Stimulated activated naive CD8-positive, alpha-beta T cell treated with anti-CD3 and anti-CD28 coated beads, Interleukin-15, Interleukin-2, amounts not matched to agents 100 ng/mL and 50 ng/mL, for 24 hours (primary cell): ENCODE results near the gene DDX47.
A peak's percentile ranks its signal among the peaks of the same experiment; 100 is the strongest.
"Not testable (repeated sequence)": the region's sequence is repeated elsewhere in the genome, so short reads cannot be mapped to it uniquely, and the experiment has no call there.

Experiments
- H3K27ac Mint-ChIP-seq: one replicate; pipeline ENCODE4 v1.8.0; 2021; ENCODE audit warnings: mild to moderate bottlenecking, mixed read lengths
- H3K27me3 Mint-ChIP-seq: one replicate; pipeline ENCODE4 v1.8.0; 2021; ENCODE audit warnings: mixed read lengths
- H3K36me3 Mint-ChIP-seq: one replicate; pipeline ENCODE4 v1.8.0; 2021; ENCODE audit warnings: low read depth, mixed read lengths
- H3K4me1 Mint-ChIP-seq: one replicate; pipeline ENCODE4 v1.8.0; 2021; ENCODE audit warnings: low read depth, mixed read lengths
- H3K4me3 Mint-ChIP-seq: one replicate; pipeline ENCODE4 v1.8.0; 2021; ENCODE audit warnings: mild to moderate bottlenecking, mixed read lengths
- H3K9me3 Mint-ChIP-seq: one replicate; pipeline ENCODE4 v1.8.0; 2021; ENCODE audit warnings: mixed read lengths

Gene DDX47

DNA sequence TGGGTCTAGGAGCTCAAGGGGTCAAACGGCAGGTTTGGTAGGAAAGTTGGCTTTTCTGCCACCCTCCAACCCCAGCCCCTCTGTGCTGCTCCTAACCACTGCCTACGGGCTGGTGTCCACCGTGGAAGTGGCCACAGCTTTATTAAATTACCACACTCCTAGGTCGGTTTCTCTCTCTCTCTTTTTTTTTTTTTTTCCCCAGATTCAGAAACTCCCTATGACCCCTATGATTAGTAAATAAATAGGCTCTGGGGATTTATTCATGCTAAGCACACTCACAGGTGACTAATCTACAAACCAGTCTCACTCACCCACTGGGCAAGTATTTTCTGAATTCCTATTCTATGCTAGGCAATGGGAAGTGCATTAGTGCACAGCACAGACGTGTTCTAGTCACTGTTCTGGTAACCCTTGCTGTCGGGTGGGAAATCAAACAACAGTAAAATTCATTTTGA lies 8.7 kb upstream of the DDX47 start:
- no peaks in the 10 kb centered on the region for H3K36me3 Mint-ChIP-seq
- H3K27me3 Mint-ChIP-seq: no peaks in the 10 kb centered on the region
- peak overlapping the region; percentile 2 for H3K27ac Mint-ChIP-seq
- no peak overlapping the region for H3K4me3 Mint-ChIP-seq
- H3K9me3 Mint-ChIP-seq: no peaks in the 10 kb centered on the region
- H3K4me1 Mint-ChIP-seq: peaks cover 71% of the 10 kb centered on the region

DNA sequence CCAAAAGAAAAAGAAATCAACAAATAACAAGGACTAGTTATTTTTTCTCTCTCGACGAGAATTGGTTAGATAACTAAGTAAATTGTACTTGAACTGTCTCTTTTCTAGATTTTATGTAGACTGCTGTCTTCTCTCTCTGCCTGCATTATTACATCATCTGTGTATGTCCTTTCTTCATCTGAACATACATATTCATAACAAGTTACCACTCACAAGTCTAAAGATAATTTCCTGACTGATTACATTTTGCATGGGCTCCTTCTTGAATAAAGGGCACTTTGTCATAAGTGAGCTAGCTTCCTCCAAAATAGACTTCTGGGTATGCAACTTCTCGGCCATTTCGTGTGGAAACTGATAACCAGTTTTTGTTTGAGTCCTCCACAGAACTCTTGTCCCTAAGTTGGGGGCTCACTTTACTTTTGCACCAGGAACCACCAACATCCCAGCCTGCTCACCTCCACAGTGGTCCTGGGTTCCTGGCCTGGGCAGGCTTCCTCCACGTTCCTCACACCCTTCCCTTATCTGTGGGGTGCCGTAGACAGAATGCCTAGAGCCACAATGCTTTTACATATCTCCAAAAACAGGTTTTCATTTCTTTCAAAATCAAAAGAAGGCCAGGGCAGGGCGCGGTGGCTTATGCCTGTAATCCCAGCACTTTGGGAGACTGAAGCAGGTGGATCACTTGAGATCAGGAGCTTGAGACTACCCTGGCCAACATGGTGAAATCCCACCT lies 6.2 kb upstream of the DDX47 start:
- H3K27me3 Mint-ChIP-seq: no peaks in the 10 kb centered on the region
- H3K4me3 Mint-ChIP-seq: peak overlapping the region; percentile 3
- no peaks in the 10 kb centered on the region for H3K36me3 Mint-ChIP-seq
- no peaks in the 10 kb centered on the region for H3K9me3 Mint-ChIP-seq
- peak overlapping the region; percentile 92 for H3K27ac Mint-ChIP-seq
- H3K4me1 Mint-ChIP-seq: peaks cover 67% of the 10 kb centered on the region

DNA sequence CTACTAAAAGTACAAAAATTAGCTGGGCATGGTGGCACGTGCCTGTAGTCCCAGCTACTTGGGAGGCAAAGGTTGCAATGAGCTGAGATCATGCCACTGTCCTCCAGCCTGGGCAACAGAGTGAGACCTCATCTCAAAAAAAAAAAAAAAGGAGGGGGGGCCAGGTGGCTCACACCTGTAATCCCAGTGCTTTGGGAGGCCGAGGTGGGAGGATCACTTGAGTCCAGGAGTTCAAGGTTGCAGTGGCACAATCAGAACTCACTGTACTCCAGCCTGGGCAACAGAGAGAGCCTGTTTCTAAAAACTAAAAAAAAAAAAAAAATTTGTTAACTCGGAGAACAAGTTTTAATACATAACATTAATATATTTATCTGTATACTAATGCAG lies 5.6 kb upstream of the DDX47 start:
- H3K36me3 Mint-ChIP-seq, H3K9me3 Mint-ChIP-seq, H3K27me3 Mint-ChIP-seq: not testable (repeated sequence)
- peaks cover 62% of the 10 kb centered on the region for H3K4me1 Mint-ChIP-seq
- H3K4me3 Mint-ChIP-seq: peak overlapping the region; percentile 3
- peak overlapping the region; percentile 92 for H3K27ac Mint-ChIP-seq

DNA sequence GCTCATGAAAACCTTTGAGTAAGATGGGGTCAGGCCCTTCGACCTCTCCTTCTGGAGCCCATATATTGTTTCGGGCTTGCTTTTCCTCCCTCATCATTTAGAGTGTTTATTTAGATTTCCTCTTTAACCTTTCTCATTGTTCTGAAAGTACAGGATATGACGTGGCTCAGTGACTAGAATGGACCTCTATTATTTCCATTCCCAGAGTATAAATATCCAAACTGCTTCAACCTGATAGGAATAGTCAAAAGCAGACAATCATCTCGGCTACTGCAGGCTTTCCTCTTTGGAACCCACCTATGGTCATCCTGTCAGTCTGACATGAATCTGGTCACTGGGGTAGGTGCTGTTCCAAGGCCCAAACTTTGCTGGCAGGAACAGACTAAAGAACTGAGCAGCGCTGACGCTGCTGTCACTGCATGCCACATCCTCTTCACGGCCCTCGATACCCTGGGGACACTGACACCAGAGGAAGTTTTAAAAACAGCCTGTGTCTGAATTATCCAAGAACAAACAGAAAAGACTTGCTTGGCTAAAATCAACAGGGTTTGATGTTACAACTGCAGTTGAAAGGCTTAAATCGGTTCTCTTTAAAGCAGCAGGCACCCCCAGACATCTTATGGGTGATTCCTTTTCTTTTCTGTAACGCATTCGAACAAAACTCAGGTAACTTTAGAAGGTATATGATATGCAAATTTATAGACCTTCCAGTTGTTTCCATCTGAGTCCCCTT lies 5.0 kb upstream of the DDX47 start:
- Mint-ChIP-seq H3K36me3 (no peaks in the 10 kb centered on the region), H3K4me3 (peak overlapping the region; percentile 70), H3K4me1 (peaks cover 63% of the 10 kb centered on the region), H3K9me3 (no peaks in the 10 kb centered on the region), H3K27ac (peak overlapping the region; percentile 92), H3K27me3 (no peaks in the 10 kb centered on the region)

DNA sequence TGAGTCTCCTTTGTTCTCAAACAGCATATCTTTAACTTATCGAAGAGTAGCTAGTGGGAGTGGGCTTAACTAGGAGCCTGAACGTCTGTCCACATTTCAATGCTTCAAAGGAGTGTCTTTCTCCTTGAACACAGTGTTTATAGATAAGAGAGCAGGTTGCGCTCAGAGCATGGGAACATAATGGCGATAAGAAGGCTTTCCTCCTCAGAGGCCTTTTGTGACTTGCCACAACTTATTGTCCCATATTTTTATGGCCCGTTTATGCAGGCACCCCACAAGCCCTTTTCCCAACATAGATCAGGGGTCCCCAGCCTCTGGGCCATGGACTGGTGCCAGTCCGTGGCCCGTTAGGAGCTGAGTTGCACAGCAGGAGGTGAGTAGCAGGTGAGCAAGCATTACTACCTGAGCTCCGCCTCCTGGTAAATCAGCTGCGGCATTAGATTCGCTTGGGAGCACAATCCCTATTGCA lies 2.6 kb upstream of the DDX47 start:
- Mint-ChIP-seq H3K27ac (no peak overlapping the region), H3K27me3 (no peaks in the 10 kb centered on the region), H3K9me3 (no peaks in the 10 kb centered on the region), H3K36me3 (peaks cover 20% of the 10 kb centered on the region), H3K4me3 (no peak overlapping the region), H3K4me1 (peaks cover 64% of the 10 kb centered on the region)

DNA sequence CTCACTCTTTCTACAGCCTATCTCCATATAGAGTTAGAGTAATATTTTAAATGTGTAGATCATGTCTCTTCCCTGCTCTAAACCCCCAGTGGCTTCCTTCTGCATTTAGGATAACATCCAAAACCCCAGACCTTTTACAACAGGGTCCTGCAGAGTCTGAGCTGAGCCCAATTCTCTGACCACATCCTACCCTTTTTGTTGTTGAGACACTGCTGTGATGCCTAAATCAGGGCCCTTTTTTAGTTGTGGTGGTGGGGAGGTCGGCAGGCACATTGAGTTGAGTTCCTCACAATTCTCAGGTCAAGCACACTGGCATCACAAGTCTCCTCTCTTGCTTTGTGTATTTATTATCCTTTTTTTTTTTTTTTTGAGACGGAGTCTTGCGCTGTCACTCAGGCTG lies 1.8 kb upstream of the DDX47 start:
- Mint-ChIP-seq H3K4me3 (no peak overlapping the region), H3K36me3 (peaks cover 28% of the 10 kb centered on the region), H3K27ac (no peak overlapping the region), H3K4me1 (peaks cover 65% of the 10 kb centered on the region), H3K27me3 (no peaks in the 10 kb centered on the region), H3K9me3 (no peaks in the 10 kb centered on the region)

DNA sequence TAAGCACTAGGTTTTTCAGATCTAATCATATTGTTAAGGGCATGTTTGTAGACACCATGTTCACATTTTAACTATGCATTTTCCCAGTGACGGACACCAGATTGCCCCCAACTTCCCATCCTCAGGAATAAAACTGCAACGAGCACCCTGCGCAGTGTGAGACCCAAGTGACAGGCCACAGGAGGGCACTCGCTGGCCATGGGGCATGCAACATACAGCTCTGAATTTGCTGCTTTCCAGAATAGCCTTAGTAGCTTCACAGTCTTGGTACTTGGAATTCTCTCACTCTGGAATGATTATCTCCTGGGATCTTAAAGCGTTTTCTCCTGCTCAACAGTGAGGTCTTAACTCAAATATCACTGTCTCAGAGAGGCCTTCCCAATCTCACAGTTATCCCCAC lies 972 bp upstream of the DDX47 start:
- H3K36me3 Mint-ChIP-seq: peaks cover 36% of the 10 kb centered on the region
- H3K4me3 Mint-ChIP-seq: no peak overlapping the region
- H3K4me1 Mint-ChIP-seq: peaks cover 66% of the 10 kb centered on the region
- H3K9me3 Mint-ChIP-seq: no peaks in the 10 kb centered on the region
- no peak overlapping the region for H3K27ac Mint-ChIP-seq
- no peaks in the 10 kb centered on the region for H3K27me3 Mint-ChIP-seq

DNA sequence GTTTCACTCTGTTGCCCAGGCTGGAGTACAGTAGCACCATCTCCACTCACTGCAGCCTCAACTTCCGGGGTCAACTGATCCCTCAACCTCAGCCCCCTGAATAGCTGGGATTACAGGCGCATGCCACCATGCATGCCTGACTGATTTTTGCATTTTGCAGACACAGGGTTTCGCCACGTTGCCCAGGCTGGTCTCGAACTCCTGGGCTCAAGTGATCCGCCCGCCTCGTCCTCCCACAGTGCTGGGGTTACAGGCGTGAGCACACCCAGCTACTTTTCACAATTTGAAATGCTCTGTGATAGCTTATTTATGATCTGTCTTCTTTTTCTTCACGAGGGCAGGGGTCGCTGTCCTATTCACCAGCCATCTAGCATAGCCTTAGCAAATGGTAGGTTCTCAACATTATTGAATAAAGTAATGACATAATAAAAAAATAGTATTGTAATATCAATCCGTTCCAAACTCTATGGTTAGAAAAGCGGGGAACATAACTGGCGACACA lies 477 bp upstream of the DDX47 start:
- Mint-ChIP-seq H3K27me3 (no peaks in the 10 kb centered on the region), H3K4me3 (peak overlapping the region; percentile 98), H3K27ac (peak overlapping the region; percentile 91), H3K4me1 (peaks cover 66% of the 10 kb centered on the region), H3K36me3 (peaks cover 40% of the 10 kb centered on the region), H3K9me3 (no peaks in the 10 kb centered on the region)

DNA sequence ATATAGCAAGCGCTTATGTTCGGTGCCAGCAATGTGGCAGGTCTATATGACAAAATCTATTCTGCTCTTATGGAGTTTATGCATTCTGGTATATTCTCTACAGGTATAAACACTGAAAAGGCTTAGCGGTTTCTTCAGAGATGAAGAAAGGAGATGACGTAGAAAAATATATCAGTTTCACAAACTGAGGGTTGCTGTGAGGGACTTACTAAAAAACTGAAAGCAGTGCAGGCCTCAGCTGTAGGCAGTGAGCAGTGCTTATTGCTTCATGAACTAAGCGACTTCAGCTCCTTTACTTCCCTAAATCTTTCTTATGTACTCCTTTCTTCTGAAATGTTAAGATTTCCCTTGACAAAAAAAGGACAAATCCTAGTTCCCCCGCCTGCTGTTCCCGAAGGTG lies 4.5 kb downstream of the DDX47 start:
- no peaks in the 10 kb centered on the region for H3K9me3 Mint-ChIP-seq
- peaks cover 88% of the 10 kb centered on the region for H3K36me3 Mint-ChIP-seq
- H3K4me1 Mint-ChIP-seq: peaks cover 78% of the 10 kb centered on the region
- no peak overlapping the region for H3K4me3 Mint-ChIP-seq
- no peaks in the 10 kb centered on the region for H3K27me3 Mint-ChIP-seq
- peak overlapping the region; percentile 12 for H3K27ac Mint-ChIP-seq

DNA sequence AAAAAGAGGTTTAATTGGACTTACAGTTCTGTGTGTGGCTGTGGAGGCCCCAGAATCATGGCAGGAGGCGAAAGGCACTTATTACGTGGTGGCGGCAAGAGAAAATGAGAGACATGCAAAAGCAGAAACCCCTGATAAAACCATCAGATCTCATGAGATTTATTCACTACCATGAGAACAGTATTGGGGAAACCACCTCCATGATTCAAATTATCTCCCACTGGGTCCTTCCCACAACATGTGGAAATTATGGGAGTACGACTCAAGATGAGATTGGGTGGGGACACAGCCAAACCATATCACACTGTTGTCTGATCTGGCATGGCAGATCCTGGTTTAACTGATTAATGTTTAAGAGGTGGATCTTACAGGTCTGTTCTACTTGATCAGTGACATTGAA lies 5.6 kb downstream of the DDX47 start:
- H3K27ac Mint-ChIP-seq: peak overlapping the region; percentile 79
- peak overlapping the region; percentile 9 for H3K4me3 Mint-ChIP-seq

DNA sequence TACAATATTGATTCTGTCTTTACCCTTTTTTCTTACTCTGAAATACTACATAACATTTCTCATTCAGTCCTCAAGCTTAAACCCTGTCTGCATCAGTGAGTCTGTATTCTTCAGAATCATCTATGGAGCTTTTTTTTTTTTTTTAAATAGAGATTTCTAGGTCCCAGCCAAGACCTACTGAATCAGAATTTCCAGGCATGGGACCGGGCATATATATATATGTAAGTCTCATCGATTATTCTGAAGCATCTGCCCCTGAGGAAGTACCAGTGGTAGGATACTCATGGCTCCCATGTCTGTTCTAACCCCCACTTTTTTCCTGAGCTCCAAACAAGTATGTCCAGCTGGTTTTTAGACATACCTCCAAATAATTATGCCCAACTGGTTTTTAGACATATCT lies 6.1 kb downstream of the DDX47 start:
- Mint-ChIP-seq H3K27ac (peak overlapping the region; percentile 79), H3K4me1 (peaks cover 63% of the 10 kb centered on the region), H3K4me3 (no peak overlapping the region)

More for the DNA sequence above, 5.6 kb downstream of the DDX47 start:
- Mint-ChIP-seq H3K4me1 (peaks cover 68% of the 10 kb centered on the region), H3K36me3 (peaks cover 95% of the 10 kb centered on the region), H3K9me3 (no peaks in the 10 kb centered on the region), H3K27me3 (no peaks in the 10 kb centered on the region)

DNA sequence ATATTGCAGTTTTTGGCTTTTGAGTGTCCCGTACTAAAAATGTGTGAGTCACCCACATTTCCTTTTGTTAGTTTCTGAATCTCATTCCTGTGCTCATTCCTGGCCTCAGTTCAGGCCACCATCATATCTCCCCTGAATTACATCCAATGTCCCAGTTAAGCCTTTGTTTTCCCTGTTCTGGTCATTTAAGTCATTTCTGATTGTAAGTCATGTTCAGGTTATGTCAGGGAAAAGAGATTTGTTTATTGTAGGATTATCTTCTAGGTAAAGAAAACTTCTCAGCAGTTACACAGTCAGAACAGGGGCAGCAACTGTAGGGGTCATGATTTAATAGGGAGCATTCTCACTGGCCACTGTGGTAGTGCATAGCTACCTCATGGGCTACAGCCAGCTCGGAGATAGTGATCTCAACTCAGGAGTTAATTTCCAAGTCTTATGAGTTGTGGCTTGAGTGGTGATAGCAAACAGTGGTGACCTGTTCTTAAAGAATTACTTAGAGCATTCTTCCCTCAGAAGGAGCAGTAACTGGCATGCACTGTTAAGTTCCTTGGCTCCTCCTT lies 6.7 kb downstream of the DDX47 start:
- no peak overlapping the region for H3K4me3 Mint-ChIP-seq
- peaks cover 96% of the 10 kb centered on the region for H3K36me3 Mint-ChIP-seq
- no peaks in the 10 kb centered on the region for H3K9me3 Mint-ChIP-seq
- H3K4me1 Mint-ChIP-seq: peaks cover 57% of the 10 kb centered on the region
- H3K27me3 Mint-ChIP-seq: no peaks in the 10 kb centered on the region
- H3K27ac Mint-ChIP-seq: no peak overlapping the region

More for the DNA sequence above, 6.1 kb downstream of the DDX47 start:
- no peaks in the 10 kb centered on the region for H3K9me3 Mint-ChIP-seq
- peaks cover 96% of the 10 kb centered on the region for H3K36me3 Mint-ChIP-seq
- no peaks in the 10 kb centered on the region for H3K27me3 Mint-ChIP-seq

DNA sequence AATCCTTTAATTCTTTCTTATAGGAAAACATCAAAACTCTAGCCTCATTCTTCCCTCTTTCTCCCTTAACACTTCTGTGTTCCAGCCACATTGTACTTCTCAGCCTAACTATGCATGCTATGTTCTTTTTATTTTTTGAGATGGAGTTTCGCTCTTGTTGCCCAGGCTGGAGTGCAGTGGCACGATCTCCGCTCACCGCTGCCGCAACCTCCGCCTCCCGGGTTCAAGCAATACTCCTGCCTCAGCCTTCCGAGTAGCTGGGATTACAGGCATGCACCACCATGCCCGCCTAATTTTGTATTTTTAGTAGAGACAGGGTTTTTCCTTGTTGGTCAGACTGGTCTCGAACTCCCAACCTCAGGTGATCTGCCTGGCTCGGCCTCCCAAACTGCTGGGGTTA lies 7.2 kb downstream of the DDX47 start:
- not testable (repeated sequence) for H3K27ac Mint-ChIP-seq, H3K27me3 Mint-ChIP-seq, H3K9me3 Mint-ChIP-seq, H3K4me3 Mint-ChIP-seq
- Mint-ChIP-seq H3K4me1 (peaks cover 54% of the 10 kb centered on the region), H3K36me3 (peaks cover 98% of the 10 kb centered on the region)

DNA sequence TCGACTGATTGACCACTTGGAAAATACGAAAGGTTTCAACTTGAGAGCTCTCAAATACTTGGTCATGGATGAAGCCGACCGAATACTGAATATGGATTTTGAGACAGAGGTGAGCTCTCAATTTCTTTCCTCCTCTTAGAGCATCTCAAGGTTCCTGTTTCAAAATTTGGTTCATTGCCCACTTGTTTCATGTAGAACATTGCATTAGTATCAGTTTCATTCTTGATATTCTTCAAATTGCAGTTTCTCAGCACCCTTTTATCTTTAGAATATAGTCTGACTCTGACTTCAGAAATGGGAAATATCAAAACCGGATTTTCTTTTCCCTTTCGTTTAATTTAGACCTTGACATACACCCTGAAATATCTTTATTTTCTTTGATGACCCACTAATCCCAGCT lies 8.8 kb downstream of the DDX47 start:
- H3K9me3 Mint-ChIP-seq: no peaks in the 10 kb centered on the region
- no peak overlapping the region for H3K4me3 Mint-ChIP-seq
- peaks cover 38% of the 10 kb centered on the region for H3K4me1 Mint-ChIP-seq
- peaks cover 98% of the 10 kb centered on the region for H3K36me3 Mint-ChIP-seq
- H3K27ac Mint-ChIP-seq: no peak overlapping the region
- H3K27me3 Mint-ChIP-seq: no peaks in the 10 kb centered on the region

DNA sequence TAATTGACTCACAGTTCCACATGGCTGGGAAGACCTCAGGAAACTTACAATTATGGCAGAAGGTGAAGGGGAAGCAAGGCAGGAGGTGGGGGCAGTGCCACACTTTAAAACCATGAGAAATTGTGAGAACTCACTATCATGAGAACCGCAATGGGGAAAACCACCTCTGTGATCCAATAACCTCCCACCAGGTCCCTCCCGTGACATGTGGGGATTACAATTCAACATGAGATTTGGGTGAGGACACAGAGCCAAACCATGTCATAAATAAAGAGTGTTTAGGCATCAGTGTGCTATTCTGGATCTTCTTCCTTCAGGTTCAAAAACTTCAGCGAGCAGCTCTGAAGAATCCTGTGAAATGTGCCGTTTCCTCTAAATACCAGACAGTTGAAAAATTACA lies 9.7 kb downstream of the DDX47 start:
- Mint-ChIP-seq H3K36me3 (peaks cover 99% of the 10 kb centered on the region), H3K9me3 (no peaks in the 10 kb centered on the region), H3K27ac (peak overlapping the region; percentile 13), H3K4me3 (no peak overlapping the region), H3K4me1 (peaks cover 30% of the 10 kb centered on the region), H3K27me3 (no peaks in the 10 kb centered on the region)
